Cardiac muscle cell (in vitro differentiated cells and primary cell): ENCODE results near the gene CCDC138. TPM values are rescaled to one million over a fixed set of nuclear protein-coding genes. Genes with fewer than 3 reads are reported as not detected.

Source experiments
- DNase-seq, 2 donors: peaks; one replicate each; pipeline versions ENCODE4 v3.0.0 to v3.0.0-alpha.2; 2010 to 2017; ENCODE audit warnings: low read depth in 1 of 2, low spot score in 1 of 2
- H3K27ac ChIP-seq: fragments of 200-600 bp; sonication (generic); 2 replicates; pipeline ENCODE4 v1.5.1; 2016
- H3K27me3 ChIP-seq: fragments of 200-600 bp; sonication (generic); 2 replicates; pipeline ENCODE4 v1.6.0; 2016; ENCODE audit warnings: control low read depth
- H3K36me3 ChIP-seq: fragments of 200-600 bp; sonication (generic); 2 replicates; pipeline ENCODE4 v1.5.1; 2016; ENCODE audit warnings: control low read depth
- H3K4me1 ChIP-seq: fragments of 200-600 bp; sonication (generic); 2 replicates; pipeline ENCODE4 v1.8.1; 2017; ENCODE audit warnings: low read depth, mild to moderate bottlenecking, mixed run types
- H3K4me3 ChIP-seq: fragments of 200-600 bp; sonication (generic); 2 replicates; pipeline ENCODE4 v1.5.1; 2016; ENCODE audit warnings: mild to moderate bottlenecking
- H3K9me3 ChIP-seq: fragments of 200-600 bp; sonication (generic); 2 replicates; pipeline ENCODE4 v1.5.1; 2017; ENCODE audit warnings: low read depth, mild to moderate bottlenecking, control low read depth
- CTCF ChIP-seq: IDR thresholded peaks from 2 replicates; pipeline ENCODE4 v1.5.1; 2012; ENCODE audit warnings: low read depth, mild to moderate bottlenecking, low read length
- polyA plus RNA-seq: library from polyadenylated mRNA; unstranded; fragments of >200 nt; fragmentation: Nextera tagmentation; extraction: Ambion mirVana; gene quantifications from 2 replicates; pipeline ENCODE4 v1.2.1, GENCODE V29; 2016
- total RNA-seq: library from RNA; depleted of rRNA; stranded (reverse); fragments of >200 nt; gene quantifications from 2 replicates; pipeline ENCODE4 v1.2.3, GENCODE V29; 2016

The CCDC138 gene
- total and polyA plus RNA-seq, 2 experiments from 2014 or later: 8.4 to 10.0 TPM

GRCh38 chr2:108906403-108907077 is 120.0 kb downstream of the CCDC138 start:
- DNase-seq: no peak
- Histone ChIP-seq H3K36me3 (no peaks in the 10 kb centered on the region), H3K27me3 (no peaks in the 10 kb centered on the region), H3K4me3 (no peak overlapping the region), H3K27ac (no peak overlapping the region), H3K4me1 (no peaks in the 10 kb centered on the region), H3K9me3 (no peaks in the 10 kb centered on the region)
- TF ChIP-seq CTCF: no peak

- H3K27ac ChIP-seq: no peak overlapping the region
- H3K27me3 ChIP-seq: no peaks in the 10 kb centered on the region
- no peaks in the 10 kb centered on the region for H3K9me3 ChIP-seq
- H3K4me3 ChIP-seq: no peak overlapping the region
- TF ChIP-seq CTCF: no peak
- H3K4me1 ChIP-seq: no peaks in the 10 kb centered on the region
- no peak for DNase-seq
- H3K36me3 ChIP-seq: no peaks in the 10 kb centered on the region
Observed at GRCh38 chr2:108907822-108908712, 121.5 kb downstream of the CCDC138 start.

DNA sequence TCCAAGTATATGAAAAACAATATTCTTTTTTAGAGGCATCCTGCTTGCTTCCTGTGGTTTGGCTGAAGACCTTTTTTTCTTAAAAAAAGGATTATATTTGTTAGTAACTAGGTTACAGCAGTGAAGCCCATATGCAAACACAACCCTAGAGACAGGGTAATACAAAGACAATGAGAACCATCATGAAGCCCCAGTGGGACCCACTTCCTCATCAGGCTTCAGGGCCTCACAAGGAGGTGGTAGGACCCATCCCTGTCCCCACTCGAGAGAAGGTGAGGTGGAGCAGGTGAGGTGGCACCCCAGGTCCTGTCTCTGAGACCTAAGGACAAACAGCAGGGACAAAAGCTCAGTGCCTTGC is 122.1 kb downstream of the CCDC138 start:
- Histone ChIP-seq H3K36me3 (no peaks in the 10 kb centered on the region), H3K27me3 (no peaks in the 10 kb centered on the region), H3K4me3 (no peak overlapping the region), H3K4me1 (no peaks in the 10 kb centered on the region), H3K27ac (no peak overlapping the region), H3K9me3 (no peaks in the 10 kb centered on the region)
- no peak for TF ChIP-seq CTCF
- DNase-seq: no peak

DNA sequence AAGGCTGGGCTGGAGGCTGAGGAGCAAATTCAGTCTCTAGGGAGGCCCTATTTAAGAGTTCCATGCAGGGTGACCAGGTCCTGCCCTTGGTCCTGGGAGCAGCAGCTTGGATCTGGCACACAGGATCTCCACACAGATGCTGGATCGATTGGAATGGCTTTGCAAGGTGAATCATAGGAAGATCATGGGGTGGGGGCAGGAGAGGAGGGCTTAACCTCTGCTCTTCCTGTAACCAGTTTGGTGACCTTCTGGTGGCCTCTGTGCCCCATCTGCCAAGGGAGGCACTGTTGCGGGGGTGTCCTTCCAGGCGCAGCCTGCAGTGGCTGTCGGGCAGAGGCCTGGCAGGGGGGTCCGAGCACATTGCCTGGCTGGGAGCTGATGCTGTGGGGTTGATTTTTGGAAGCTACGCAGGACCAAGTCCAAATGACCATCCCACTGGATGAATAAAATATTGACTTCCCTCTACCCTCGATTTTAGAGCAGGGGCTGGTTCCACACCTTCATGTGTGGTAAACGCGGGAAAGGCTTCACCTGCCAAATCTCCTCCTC is 122.8 kb downstream of the CCDC138 start:
- Histone ChIP-seq H3K9me3 (no peaks in the 10 kb centered on the region), H3K27ac (no peak overlapping the region), H3K4me3 (no peak overlapping the region), H3K4me1 (no peaks in the 10 kb centered on the region), H3K27me3 (no peaks in the 10 kb centered on the region), H3K36me3 (no peaks in the 10 kb centered on the region)
- no peak for DNase-seq
- TF ChIP-seq CTCF: no peak

DNA sequence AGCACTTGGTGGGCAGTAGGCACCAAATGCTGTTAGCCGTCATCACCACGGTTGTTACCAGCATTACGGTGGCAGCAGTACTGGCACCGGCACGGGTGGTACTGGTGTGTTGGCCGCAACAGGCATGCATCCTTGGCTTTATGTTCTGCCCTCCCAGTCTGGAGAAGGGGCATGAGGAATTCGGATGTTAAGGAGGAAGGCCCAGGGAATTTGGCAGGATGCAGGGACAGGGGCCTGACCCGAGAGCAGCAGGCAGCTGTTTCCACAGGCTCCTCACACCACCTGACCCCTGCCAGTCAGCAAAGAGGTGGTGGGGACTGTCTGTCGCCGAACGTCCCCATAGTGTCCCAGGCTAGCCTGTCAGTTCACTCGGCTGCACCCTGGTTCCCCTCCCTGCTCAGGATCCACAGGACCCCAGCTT is 123.5 kb downstream of the CCDC138 start:
- no peaks in the 10 kb centered on the region for H3K36me3 ChIP-seq
- TF ChIP-seq CTCF: no peak
- H3K27me3 ChIP-seq: no peaks in the 10 kb centered on the region
- H3K4me3 ChIP-seq: no peak overlapping the region
- H3K4me1 ChIP-seq: no peaks in the 10 kb centered on the region
- no peaks in the 10 kb centered on the region for H3K9me3 ChIP-seq
- H3K27ac ChIP-seq: no peak overlapping the region
- no peak for DNase-seq
